DND-41 (cell line): ENCODE data around the gene GNG12.

Experiments used
- CTCF ChIP-seq: IDR thresholded peaks from 2 replicates; pipeline ENCODE4 v1.5.1; 2012; ENCODE audit warnings: borderline replicate concordance, low read length, moderate library complexity, mild to moderate bottlenecking; ENCODE audit not compliant: poor library complexity, severe bottlenecking; ENCODE audit errors: extremely low read depth
- EZH2 ChIP-seq: IDR thresholded peaks from 3 replicates; pipeline ENCODE4 v1.6.1; 2012; ENCODE audit warnings: borderline replicate concordance, low read depth, mild to moderate bottlenecking, moderate library complexity, low read length, inconsistent platforms; ENCODE audit not compliant: severe bottlenecking

GRCh38 chr1:67677930-67678329, 155.3 kb downstream of the GNG12 start:
- TF ChIP-seq CTCF (no peak), EZH2 (no peak)
